H9 (cell line): Measurements from ENCODE around the gene CAMTA1. TPM values are rescaled to one million over a fixed set of nuclear protein-coding genes. Genes with fewer than 3 reads are reported as not detected.

Experiments
- DNase-seq: peaks from one replicate; pipeline ENCODE4 v3.0.0-alpha.2; 2017
- H2AFZ ChIP-seq: one replicate; pipeline ENCODE4 v1.6.1; 2013; ENCODE audit warnings: mild to moderate bottlenecking, low read length, control low read depth, moderate library complexity
- H2AK5ac ChIP-seq: 2 replicates; pipeline ENCODE4 v1.6.1; 2013; ENCODE audit warnings: low read length, control low read depth, mixed read lengths; ENCODE audit not compliant: insufficient read length
- H2BK120ac ChIP-seq: one replicate; pipeline ENCODE4 v1.6.1; 2013; ENCODE audit warnings: low read depth, mild to moderate bottlenecking, low read length, control low read depth, inconsistent platforms; ENCODE audit not compliant: poor library complexity, severe bottlenecking
- H2BK12ac ChIP-seq: 2 replicates; pipeline ENCODE4 v1.6.1; 2013; ENCODE audit warnings: low read length, control low read depth, mixed read lengths, low read depth; ENCODE audit not compliant: insufficient read length
- H2BK15ac ChIP-seq: 2 replicates; pipeline ENCODE4 v1.6.1; 2013; ENCODE audit warnings: low read depth, low read length, control low read depth
- H2BK20ac ChIP-seq: one replicate; pipeline ENCODE4 v1.6.1; 2013; ENCODE audit warnings: low read depth, mild to moderate bottlenecking, low read length, control low read depth, inconsistent platforms; ENCODE audit not compliant: poor library complexity, severe bottlenecking
- H2BK5ac ChIP-seq: 2 replicates; pipeline ENCODE4 v1.6.1; 2013; ENCODE audit warnings: low read length, control low read depth, mixed read lengths; ENCODE audit not compliant: insufficient read length
- H3K14ac ChIP-seq: 2 replicates; pipeline ENCODE4 v1.6.1; 2013; ENCODE audit warnings: low read length, control low read depth; ENCODE audit not compliant: insufficient read depth
- H3K18ac ChIP-seq: 2 replicates; pipeline ENCODE4 v1.6.1; 2013; ENCODE audit warnings: low read depth, mild to moderate bottlenecking, mixed read lengths, low read length, control low read depth; ENCODE audit not compliant: insufficient read length
- H3K23ac ChIP-seq: 2 replicates; pipeline ENCODE4 v1.6.1; 2013; ENCODE audit warnings: low read length, control low read depth, mixed read lengths, low read depth; ENCODE audit not compliant: insufficient read length
- H3K23me2 ChIP-seq: 2 replicates; pipeline ENCODE4 v1.6.1; 2013; ENCODE audit warnings: low read depth, mild to moderate bottlenecking, mixed read lengths, low read length, control low read depth; ENCODE audit not compliant: insufficient read length, poor library complexity, severe bottlenecking
- H3K27ac ChIP-seq: 2 replicates; pipeline ENCODE4 v1.5.1; 2013; ENCODE audit warnings: low read length, control low read depth, mixed read lengths, low read depth; ENCODE audit not compliant: insufficient read length
- H3K27me3 ChIP-seq: 2 replicates; pipeline ENCODE4 v1.6.1; 2013; ENCODE audit warnings: low read length, control low read depth, inconsistent platforms; ENCODE audit not compliant: insufficient read depth
- H3K4ac ChIP-seq: 2 replicates; pipeline ENCODE4 v1.6.1; 2013; ENCODE audit warnings: low read depth, mild to moderate bottlenecking, control low read depth, inconsistent platforms, low read length, moderate library complexity
- H3K4me1 ChIP-seq: 2 replicates; pipeline ENCODE4 v1.6.1; 2013; ENCODE audit warnings: low read length, control low read depth, inconsistent platforms; ENCODE audit not compliant: insufficient read depth
- H3K4me2 ChIP-seq: 2 replicates; pipeline ENCODE4 v1.6.1; 2013; ENCODE audit warnings: low read length, control low read depth, mixed read lengths; ENCODE audit not compliant: insufficient read length, insufficient read depth
- H3K56ac ChIP-seq: 2 replicates; pipeline ENCODE4 v1.6.1; 2013; ENCODE audit warnings: low read depth, mild to moderate bottlenecking, mixed read lengths, low read length, control low read depth; ENCODE audit not compliant: insufficient read length
- H3K79me1 ChIP-seq: 2 replicates; pipeline ENCODE4 v1.6.1; 2013; ENCODE audit warnings: low read depth, mild to moderate bottlenecking, moderate library complexity, low read length, control low read depth, inconsistent platforms; ENCODE audit not compliant: insufficient read depth, poor library complexity, severe bottlenecking
- H3K79me2 ChIP-seq: 2 replicates; pipeline ENCODE4 v1.6.1; 2013; ENCODE audit warnings: low read length, control low read depth, inconsistent platforms; ENCODE audit not compliant: insufficient read depth
- H3K9ac ChIP-seq: 2 replicates; pipeline ENCODE4 v1.6.1; 2013; ENCODE audit warnings: low read length, control low read depth, mixed read lengths; ENCODE audit not compliant: insufficient read length; ENCODE audit errors: extremely low read depth
- H3K9me3 ChIP-seq: one replicate; pipeline ENCODE4 v1.6.1; 2013; ENCODE audit warnings: low read depth, low read length, inconsistent platforms; ENCODE audit not compliant: control insufficient read depth
- H3T11ph ChIP-seq: one replicate; pipeline ENCODE4 v1.6.1; 2013; ENCODE audit warnings: mild to moderate bottlenecking, low read length, control low read depth, inconsistent platforms
- H4K20me1 ChIP-seq: one replicate; pipeline ENCODE4 v1.6.1; 2013; ENCODE audit not compliant: control insufficient read depth, insufficient read length, insufficient read depth
- H4K5ac ChIP-seq: 2 replicates; pipeline ENCODE4 v1.6.1; 2013; ENCODE audit warnings: low read depth, mild to moderate bottlenecking, mixed read lengths, low read length, control low read depth; ENCODE audit not compliant: insufficient read length
- H4K8ac ChIP-seq: replicated peaks from 2 replicates; pipeline ENCODE4 v1.6.1; 2013; ENCODE audit warnings: low read length, control low read depth, mixed read lengths, low read depth; ENCODE audit not compliant: insufficient read length
- H4K91ac ChIP-seq: 2 replicates; pipeline ENCODE4 v1.6.1; 2013; ENCODE audit warnings: low read depth, mild to moderate bottlenecking, moderate library complexity, mixed read lengths, low read length, control low read depth; ENCODE audit not compliant: insufficient read length
- H3K27ac Mint-ChIP-seq, 3 experiments: 2 replicates in 2 of 3; 3 replicates in 1 of 3; pipeline ENCODE4 v1.8.0; 2020 to 2021; ENCODE audit warnings: mixed read lengths in 3 of 3, mild to moderate bottlenecking in 1 of 3, moderate library complexity in 1 of 3
- H3K27me3 Mint-ChIP-seq: 2 replicates; pipeline ENCODE4 v1.8.0; 2021; ENCODE audit warnings: low read depth, mild to moderate bottlenecking, moderate library complexity, mixed read lengths
- H3K36me3 Mint-ChIP-seq, 3 experiments: 2 replicates in 2 of 3; 3 replicates in 1 of 3; pipeline ENCODE4 v1.8.0; 2020 to 2021; ENCODE audit warnings: low read depth in 3 of 3, mixed read lengths in 3 of 3; ENCODE audit not compliant: insufficient read depth in 1 of 3
- H3K4me1 Mint-ChIP-seq, 2 experiments: 2 replicates each; pipeline ENCODE4 v1.8.0; 2020; ENCODE audit warnings: mixed read lengths in 2 of 2
- H3K4me3 Mint-ChIP-seq, 2 experiments: 2 replicates in 1 of 2; 3 replicates in 1 of 2; pipeline ENCODE4 v1.8.0; 2020 to 2021; ENCODE audit warnings: mild to moderate bottlenecking in 2 of 2, mixed read lengths in 2 of 2, moderate library complexity in 1 of 2
- H3K9me3 Mint-ChIP-seq, 2 experiments: 2 replicates in 1 of 2; 3 replicates in 1 of 2; pipeline ENCODE4 v1.8.0; 2020; ENCODE audit warnings: mild to moderate bottlenecking in 2 of 2, mixed read lengths in 2 of 2, moderate library complexity in 1 of 2
- WGBS: extraction: QIAGEN DNeasy Blood & Tissue Kit; methylation state at CpG from one replicate; pipeline ENCODE4 v1.1.7; 2013; ENCODE audit warnings: missing lambda C conversion rate, low lambda C conversion rate, mixed read lengths; ENCODE audit not compliant: insufficient read length; ENCODE audit errors: extremely low coverage; 5-methylcytosine and 5-hydroxymethylcytosine counted together
- total RNA-seq: library from RNA; stranded (reverse); gene quantifications from 2 replicates; pipeline ENCODE4 v1.2.1, GENCODE V29; 2021
- TF ChIP-seq, protein P1 (sequence below): fragments of 200-600 bp; sonication (generic); conservative IDR thresholded peaks from 3 replicates; pipeline ENCODE4 v1.8.0; 2021; ENCODE audit warnings: antibody characterized with exemption, mild to moderate bottlenecking

The CAMTA1 gene
- total RNA-seq, 1 experiment from 2014 or later = 115 TPM

DNA sequence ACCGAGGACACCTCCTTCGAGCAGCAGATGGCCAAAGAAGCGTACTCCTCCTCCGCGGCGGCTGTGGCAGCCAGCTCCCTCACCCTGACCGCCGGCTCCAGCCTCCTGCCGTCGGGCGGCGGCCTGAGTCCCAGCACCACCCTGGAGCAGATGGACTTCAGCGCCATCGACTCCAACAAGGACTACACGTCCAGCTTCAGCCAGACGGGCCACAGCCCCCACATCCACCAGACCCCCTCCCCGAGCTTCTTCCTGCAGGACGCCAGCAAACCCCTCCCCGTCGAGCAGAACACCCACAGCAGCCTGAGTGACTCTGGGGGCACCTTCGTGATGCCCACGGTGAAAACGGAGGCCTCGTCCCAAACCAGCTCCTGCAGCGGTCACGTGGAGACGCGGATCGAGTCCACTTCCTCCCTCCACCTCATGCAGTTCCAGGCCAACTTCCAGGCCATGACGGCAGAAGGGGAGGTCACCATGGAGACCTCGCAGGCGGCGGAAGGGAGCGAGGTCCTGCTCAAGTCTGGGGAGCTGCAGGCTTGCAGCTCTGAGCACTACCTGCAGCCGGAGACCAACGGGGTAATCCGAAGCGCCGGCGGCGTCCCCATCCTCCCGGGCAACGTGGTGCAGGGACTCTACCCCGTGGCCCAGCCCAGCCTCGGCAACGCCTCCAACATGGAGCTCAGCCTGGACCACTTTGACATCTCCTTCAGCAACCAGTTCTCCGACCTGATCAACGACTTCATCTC is 879.1 kb downstream of the CAMTA1 start:
- Mint-ChIP-seq H3K4me1 (peaks cover 4 to 19% of the 10 kb centered on the region in 2 experiments), H3K27me3 (no peaks in the 10 kb centered on the region), H3K9me3 (no peaks in the 10 kb centered on the region; a peak in 2 of 5 replicates), H3K36me3 (no peaks in the 10 kb centered on the region), H3K4me3 (no peak overlapping the region), H3K27ac (no peak overlapping the region)
- Histone ChIP-seq H4K20me1 (no peaks in the 10 kb centered on the region), H3K9ac (no peak overlapping the region), H2BK15ac (no peak overlapping the region), H3K14ac (no peak overlapping the region; the same call in 1 of the 2 replicates), H3K4me1 (no peaks in the 10 kb centered on the region), H3K4me2 (no peak overlapping the region), H3K23ac (no peak overlapping the region), H2AK5ac (no peak overlapping the region), H3T11ph (no peak overlapping the region), H3K18ac (no peak overlapping the region), H4K8ac (no peak overlapping the region), H3K27me3 (no peaks in the 10 kb centered on the region), H2BK20ac (no peak overlapping the region), H3K79me2 (no peaks in the 10 kb centered on the region), H2BK12ac (no peak overlapping the region), H2AFZ (no peak overlapping the region), H3K56ac (no peak overlapping the region), H2BK120ac (no peak overlapping the region), H3K4ac (no peak overlapping the region), H3K27ac (no peak overlapping the region), H4K5ac (no peak overlapping the region), H4K91ac (no peak overlapping the region), H3K79me1 (no peaks in the 10 kb centered on the region), H3K23me2 (no peaks in the 10 kb centered on the region), H3K9me3 (no peaks in the 10 kb centered on the region), H2BK5ac (no peak overlapping the region)
- TF ChIP-seq, protein P1, sequence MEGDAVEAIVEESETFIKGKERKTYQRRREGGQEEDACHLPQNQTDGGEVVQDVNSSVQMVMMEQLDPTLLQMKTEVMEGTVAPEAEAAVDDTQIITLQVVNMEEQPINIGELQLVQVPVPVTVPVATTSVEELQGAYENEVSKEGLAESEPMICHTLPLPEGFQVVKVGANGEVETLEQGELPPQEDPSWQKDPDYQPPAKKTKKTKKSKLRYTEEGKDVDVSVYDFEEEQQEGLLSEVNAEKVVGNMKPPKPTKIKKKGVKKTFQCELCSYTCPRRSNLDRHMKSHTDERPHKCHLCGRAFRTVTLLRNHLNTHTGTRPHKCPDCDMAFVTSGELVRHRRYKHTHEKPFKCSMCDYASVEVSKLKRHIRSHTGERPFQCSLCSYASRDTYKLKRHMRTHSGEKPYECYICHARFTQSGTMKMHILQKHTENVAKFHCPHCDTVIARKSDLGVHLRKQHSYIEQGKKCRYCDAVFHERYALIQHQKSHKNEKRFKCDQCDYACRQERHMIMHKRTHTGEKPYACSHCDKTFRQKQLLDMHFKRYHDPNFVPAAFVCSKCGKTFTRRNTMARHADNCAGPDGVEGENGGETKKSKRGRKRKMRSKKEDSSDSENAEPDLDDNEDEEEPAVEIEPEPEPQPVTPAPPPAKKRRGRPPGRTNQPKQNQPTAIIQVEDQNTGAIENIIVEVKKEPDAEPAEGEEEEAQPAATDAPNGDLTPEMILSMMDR = no peak
- WGBS = no CpG with 5 or more reads among the region's 48 CpGs
- no peak for DNase-seq
